H1 (cell line): ENCODE data around the gene CELF5. TPM values are rescaled to one million over a fixed set of nuclear protein-coding genes. Genes with fewer than 3 reads are reported as not detected.

ENCODE experiments used
- CTCF ChIA-PET: fragments of 300-600 bp; sonication (Branson Sonifier 250); formaldehyde crosslinking; loops from one replicate; lab custom pipeline; 2021; ENCODE audit not compliant: partially characterized antibody; lab: Charles Lee
- POLR2A ChIA-PET: fragments of 300-600 bp; sonication (Branson Sonifier 250); formaldehyde crosslinking; loops from one replicate; lab custom pipeline; 2021; ENCODE audit warnings: inconsistent platforms; ENCODE audit not compliant: partially characterized antibody; lab: Charles Lee
- DNase-seq, 2 experiments: peaks; one replicate each; pipeline versions ENCODE4 v3.0.0 to v3.0.0-alpha.2; 2010 to 2022; ENCODE audit warnings: low spot score in 2 of 2, low read depth in 1 of 2, mixed read lengths in 1 of 2
- FAIRE-seq: peaks from 2 replicates; lab custom pipeline; 2011; peaks lifted over from hg19 to GRCh38; lab: Jason Lieb, UNC
- H2AFZ ChIP-seq: 2 replicates; pipeline ENCODE4 v1.8.1; 2012; ENCODE audit warnings: low read length, inconsistent platforms
- H2AK5ac ChIP-seq: 2 replicates; pipeline ENCODE4 v1.6.1; 2013; ENCODE audit warnings: low read depth, low read length
- H2BK120ac ChIP-seq: replicated peaks from 2 replicates; pipeline ENCODE3; 2013; ENCODE audit warnings: low read depth, low read length, inconsistent platforms
- H2BK12ac ChIP-seq: 2 replicates; pipeline ENCODE4 v1.6.1; 2013; ENCODE audit warnings: low read depth, low read length
- H2BK15ac ChIP-seq: 2 replicates; pipeline ENCODE4 v1.6.1; 2013; ENCODE audit warnings: low read length
- H2BK20ac ChIP-seq: 2 replicates; pipeline ENCODE4 v1.6.1; 2013; ENCODE audit warnings: low read length
- H2BK5ac ChIP-seq: 2 replicates; pipeline ENCODE4 v1.6.1; 2013; ENCODE audit warnings: low read depth, low read length
- H3K14ac ChIP-seq: 2 replicates; pipeline ENCODE4 v1.6.1; 2013; ENCODE audit warnings: inconsistent platforms; ENCODE audit not compliant: insufficient read length
- H3K18ac ChIP-seq: 2 replicates; pipeline ENCODE4 v1.6.1; 2013; ENCODE audit warnings: low read length; ENCODE audit errors: extremely low read depth
- H3K23ac ChIP-seq: 2 replicates; pipeline ENCODE4 v1.6.1; 2013; ENCODE audit warnings: inconsistent platforms; ENCODE audit not compliant: insufficient read length
- H3K23me2 ChIP-seq: 2 replicates; pipeline ENCODE4 v1.6.1; 2013; ENCODE audit warnings: low read depth, low read length
- H3K27ac ChIP-seq: 2 replicates; pipeline ENCODE4 v1.6.1; 2011; ENCODE audit warnings: low read depth, low read length, inconsistent platforms
- H3K27me3 ChIP-seq, 4 experiments: replicated peaks in 1 of 4; 1 replicate in 1 of 4; 2 replicates in 3 of 4; pipeline versions ENCODE4 v1.6.1 to v1.8.1; 2011 to 2013; ENCODE audit warnings: low read length in 3 of 4, mild to moderate bottlenecking in 3 of 4, inconsistent platforms in 2 of 4, mixed read lengths in 2 of 4, moderate library complexity in 1 of 4; ENCODE audit not compliant: control insufficient read depth in 3 of 4, insufficient read depth in 3 of 4; ENCODE audit errors: extremely low read depth in 1 of 4
- H3K36me3 ChIP-seq, 4 experiments: 2 replicates each; pipeline versions ENCODE4 v1.6.1 to v1.8.1; 2011 to 2013; ENCODE audit warnings: mild to moderate bottlenecking in 4 of 4, low read length in 3 of 4, moderate library complexity in 2 of 4, control low read depth in 1 of 4, inconsistent platforms in 1 of 4; ENCODE audit not compliant: insufficient read depth in 4 of 4, control insufficient read depth in 2 of 4
- H3K4ac ChIP-seq: replicated peaks from 2 replicates; pipeline ENCODE3; 2013; ENCODE audit warnings: low read length, low read depth, mixed read lengths, inconsistent platforms; ENCODE audit not compliant: insufficient read length
- H3K4me1 ChIP-seq, 4 experiments: replicated peaks in 1 of 4; 1 replicate in 1 of 4; 2 replicates in 3 of 4; pipeline versions ENCODE4 v1.6.1 to v1.8.1; 2011 to 2013; ENCODE audit warnings: low read length in 3 of 4, inconsistent platforms in 2 of 4, mixed read lengths in 1 of 4; ENCODE audit not compliant: insufficient read depth in 4 of 4, control insufficient read depth in 3 of 4
- H3K4me2 ChIP-seq, 2 experiments: 2 replicates each; pipeline versions ENCODE4 v1.6.1 to v1.8.1; 2011 to 2013; ENCODE audit warnings: low read depth in 2 of 2, low read length in 2 of 2, control low read depth in 1 of 2, inconsistent platforms in 1 of 2, mild to moderate bottlenecking in 1 of 2; ENCODE audit not compliant: insufficient read depth in 1 of 2
- H3K4me3 ChIP-seq, 4 experiments: fragments of 200-600, 300-600 bp in 1 of 4; sonication (generic), shearing (Covaris generic), sonication (Bioruptor Twin) in 1 of 4; 2 replicates each; pipeline versions ENCODE4 v1.5.1 to v1.8.1; 2011 to 2016; ENCODE audit warnings: low read length in 4 of 4, low read depth in 3 of 4, control low read depth in 2 of 4, inconsistent platforms in 2 of 4, mild to moderate bottlenecking in 2 of 4, mixed read lengths in 1 of 4, moderate library complexity in 1 of 4; ENCODE audit not compliant: insufficient read depth in 2 of 4; ENCODE audit errors: extremely low read depth in 1 of 4
- H3K56ac ChIP-seq: replicated peaks from 2 replicates; pipeline ENCODE3; 2013; ENCODE audit warnings: low read depth, mild to moderate bottlenecking, mixed read lengths, low read length, inconsistent platforms; ENCODE audit not compliant: insufficient read length
- H3K79me1 ChIP-seq: 2 replicates; pipeline ENCODE4 v1.6.1; 2013; ENCODE audit warnings: low read depth, low read length, control low read depth
- H3K79me2 ChIP-seq, 2 experiments: 2 replicates each; pipeline versions ENCODE4 v1.6.1 to v1.8.1; 2012 to 2013; ENCODE audit warnings: low read length in 2 of 2, mild to moderate bottlenecking in 2 of 2, inconsistent platforms in 1 of 2; ENCODE audit not compliant: insufficient read depth in 2 of 2, control insufficient read depth in 1 of 2
- H3K9ac ChIP-seq, 4 experiments: replicated peaks in 1 of 4; 1 replicate in 1 of 4; 2 replicates in 3 of 4; pipeline versions ENCODE4 v1.6.1 to v1.8.1; 2011 to 2013; ENCODE audit warnings: low read depth in 3 of 4, low read length in 3 of 4, control low read depth in 2 of 4, mild to moderate bottlenecking in 2 of 4, moderate library complexity in 2 of 4, inconsistent platforms in 1 of 4; ENCODE audit errors: extremely low read depth in 1 of 4
- H3K9me3 ChIP-seq, 2 experiments: 2 replicates each; pipeline versions ENCODE4 v1.6.1 to v1.8.1; 2012 to 2013; ENCODE audit warnings: mild to moderate bottlenecking in 2 of 2, moderate library complexity in 2 of 2, control low read depth in 1 of 2, inconsistent platforms in 1 of 2, low read depth in 1 of 2, low read length in 1 of 2, mixed read lengths in 1 of 2; ENCODE audit not compliant: insufficient read depth in 2 of 2
- H4K20me1 ChIP-seq, 2 experiments: replicated peaks in 1 of 2; 2 replicates each; pipeline versions ENCODE3 to v1.8.1; 2011 to 2013; ENCODE audit warnings: inconsistent platforms in 2 of 2, low read length in 2 of 2, mild to moderate bottlenecking in 1 of 2; ENCODE audit not compliant: insufficient read depth in 2 of 2, control insufficient read depth in 1 of 2
- H4K5ac ChIP-seq: 2 replicates; pipeline ENCODE4 v1.6.1; 2013; ENCODE audit warnings: low read length, low read depth, mixed read lengths, inconsistent platforms; ENCODE audit not compliant: insufficient read length
- H4K8ac ChIP-seq: 2 replicates; pipeline ENCODE4 v1.8.0; 2013; ENCODE audit warnings: mild to moderate bottlenecking, moderate library complexity, low read length, inconsistent platforms; ENCODE audit not compliant: insufficient read depth; ENCODE audit errors: extremely low read depth
- H4K91ac ChIP-seq: replicated peaks from 2 replicates; pipeline ENCODE3; 2013; ENCODE audit warnings: low read length, mixed read lengths, inconsistent platforms; ENCODE audit not compliant: insufficient read length
- BRCA1 ChIP-seq: IDR thresholded peaks from 2 replicates; pipeline ENCODE4 v1.6.1; 2012; ENCODE audit warnings: low read depth, low read length, improper control_type of control experiment
- CBX5 ChIP-seq: fragments of 300-800, 300-1000 bp; sonication (generic); IDR thresholded peaks from 2 replicates; pipeline ENCODE4 v1.7.1; 2016; ENCODE audit warnings: antibody characterized with exemption, low read length, low read depth
- EP300 ChIP-seq, 2 experiments: IDR thresholded peaks; 1 replicate in 1 of 2; 2 replicates in 1 of 2; pipeline ENCODE4 v1.6.1; 2011 to 2012; ENCODE audit warnings: low read depth in 2 of 2, low read length in 2 of 2, mild to moderate bottlenecking in 2 of 2, borderline replicate concordance in 1 of 2, inconsistent platforms in 1 of 2, moderate library complexity in 1 of 2
- JUN ChIP-seq: IDR thresholded peaks from 2 replicates; pipeline ENCODE4 v1.6.1; 2011; ENCODE audit warnings: low read depth, mild to moderate bottlenecking, improper control_type of control experiment, low read length
- KDM4A ChIP-seq: IDR thresholded peaks from one replicate; pipeline ENCODE4 v1.7.1; 2012; ENCODE audit warnings: low read depth, mild to moderate bottlenecking, moderate library complexity, low read length, inconsistent platforms; ENCODE audit not compliant: severe bottlenecking
- MAFK ChIP-seq: IDR thresholded peaks from 2 replicates; pipeline ENCODE4 v1.6.1; 2012; ENCODE audit warnings: low read depth, mild to moderate bottlenecking, improper control_type of control experiment, low read length
- NRF1 ChIP-seq: IDR thresholded peaks from 2 replicates; pipeline ENCODE4 v1.6.1; 2011; ENCODE audit warnings: mild to moderate bottlenecking, low read depth, low read length, improper control_type of control experiment
- POLR2AphosphoS5 ChIP-seq: IDR thresholded peaks from 2 replicates; pipeline ENCODE4 v1.6.1; 2011; ENCODE audit warnings: low read depth, low read length
- RBBP5 ChIP-seq: IDR thresholded peaks from 2 replicates; pipeline ENCODE4 v1.7.1; 2012; ENCODE audit warnings: low read depth, mild to moderate bottlenecking, inconsistent platforms, low read length, moderate library complexity, borderline replicate concordance
- SAP30 ChIP-seq: fragments of 300-600 bp; sonication (generic); IDR thresholded peaks from 2 replicates; pipeline ENCODE4 v1.7.1; 2012; ENCODE audit warnings: low read length, moderate library complexity, mild to moderate bottlenecking, inconsistent platforms; ENCODE audit not compliant: insufficient read depth, insufficient replicate concordance
- SP1 ChIP-seq: IDR thresholded peaks from 2 replicates; pipeline ENCODE4 v1.6.1; 2011; ENCODE audit warnings: low read depth, low read length
- SRF ChIP-seq: IDR thresholded peaks from 2 replicates; pipeline ENCODE4 v1.6.1; 2011; ENCODE audit warnings: mild to moderate bottlenecking, low read depth, low read length, moderate library complexity
- YY1 ChIP-seq: IDR thresholded peaks from 2 replicates; pipeline ENCODE4 v1.6.1; 2011; ENCODE audit warnings: low read depth, mild to moderate bottlenecking, low read length
- WGBS, 2 experiments: shearing (Covaris generic) in 1 of 2; methylation state at CpG; one replicate each; pipeline versions ENCODE4 v1.1.6 to v1.1.7; 2013 to 2015; ENCODE audit warnings: low lambda C conversion rate in 2 of 2, mixed read lengths in 2 of 2, inconsistent platforms in 1 of 2, low coverage in 1 of 2, missing lambda C conversion rate in 1 of 2; ENCODE audit not compliant: insufficient replicate concordance in 2 of 2, insufficient coverage in 1 of 2, insufficient read length in 1 of 2; ENCODE audit errors: extremely low coverage in 1 of 2, missing lambda C conversion rate in 1 of 2; 5-methylcytosine and 5-hydroxymethylcytosine counted together
- polyA plus RNA-seq, 7 experiments: library from polyadenylated mRNA; depleted of rRNA in 3 of 7; stranded (reverse) in 5 of 7; unstranded in 2 of 7; fragments of >200 nt in 5 of 7; fragments of 200-250 nt in 2 of 7; gene quantifications; 1 replicate in 5 of 7; 2 replicates in 1 of 7; 4 replicates in 1 of 7; pipeline versions ENCODE4 v1.2.1 to v1.2.3, GENCODE V29; 2011 to 2013; ENCODE audit warnings: missing spikeins in 2 of 7, mixed read lengths in 2 of 7
- total RNA-seq: library from RNA; stranded (reverse); fragmentation: NEBNext Ultra II Directional; extraction: Animal tissue kit (Norgen Biotek cat#: 25700); gene quantifications from 2 replicates; pipeline ENCODE4 v1.2.1, GENCODE V29; 2021
- TF ChIP-seq, protein P1 (sequence below): IDR thresholded peaks from 2 replicates; pipeline ENCODE4 v1.6.1; 2011; ENCODE audit warnings: low read length, improper control_type of control experiment

The CELF5 gene
- total and polyA plus RNA-seq, 2 of the 8 experiments (the other 6 are each of a cell fraction or from before 2014, with no cell fraction given), result 9.8 to 15.0 TPM

DNA sequence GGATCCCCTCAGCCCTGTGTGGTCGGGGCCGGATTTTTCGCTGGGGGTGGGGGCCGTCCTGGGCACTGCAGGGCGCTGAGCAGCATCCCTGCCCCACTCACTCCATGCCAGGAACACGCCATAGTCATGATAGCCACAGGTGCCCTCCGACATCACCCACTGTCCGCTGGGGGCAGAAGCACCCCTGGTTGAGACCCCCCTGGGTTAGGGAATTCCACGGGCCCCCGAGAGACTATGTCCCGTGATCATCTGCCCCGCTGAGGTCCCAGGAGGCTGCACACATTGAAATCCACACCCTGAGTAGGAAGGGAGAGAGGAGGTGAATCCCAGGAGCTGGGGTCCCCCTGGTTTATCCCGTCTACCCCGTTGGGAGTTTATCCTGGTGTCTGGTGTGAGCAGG is 22.6 kb upstream of the CELF5 start:
- H3K9me3 ChIP-seq, result no peaks in the 10 kb centered on the region
- H3K9ac ChIP-seq, result no peak overlapping the region
- peaks cover 2 to 43% (median 13%) of the 10 kb centered on the region in 4 experiments; a peak in 5 of 8 replicates for H3K36me3 ChIP-seq
- no peak overlapping the region for H2BK12ac ChIP-seq
- peaks cover 4 to 8% of the 10 kb centered on the region in 2 experiments for H4K20me1 ChIP-seq
- H3K4me3 ChIP-seq, result no peak overlapping the region
- H3K79me1 ChIP-seq, result no peaks in the 10 kb centered on the region
- H2AK5ac ChIP-seq, result no peak overlapping the region
- ChIA-PET POLR2A (interaction anchor here (1.6 kb wide), 1 partner anchor 18 kb away, joined by 5 read pairs; no protein-coding TSS in a partner anchor), CTCF (no interaction called here)
- H3K4me2 ChIP-seq, result no peak overlapping the region
- no peaks in the 10 kb centered on the region for H3K23me2 ChIP-seq
- no peak for FAIRE-seq
- no peak overlapping the region for H2AFZ ChIP-seq
- no peak overlapping the region for H3K27ac ChIP-seq
- no peaks in the 10 kb centered on the region for H3K4me1 ChIP-seq
- H3K27me3 ChIP-seq, result no peaks in the 10 kb centered on the region
- no peak overlapping the region for H4K5ac ChIP-seq
- no peak overlapping the region for H4K91ac ChIP-seq
- no peak overlapping the region for H2BK5ac ChIP-seq
- H3K4ac ChIP-seq, result no peak overlapping the region
- no peak overlapping the region for H2BK15ac ChIP-seq
- WGBS, 2 experiments, result 94% methylated on average over 12 of the region's 14 CpGs; no CpG with 5 or more reads in 1 of the 2 experiments
- H2BK20ac ChIP-seq, result no peak overlapping the region
- no peak overlapping the region for H3K23ac ChIP-seq
- no peaks in the 10 kb centered on the region for H3K79me2 ChIP-seq
- no peak overlapping the region for H3K18ac ChIP-seq
- DNase-seq, result no peak
- H3K56ac ChIP-seq, result no peak overlapping the region
- no peak overlapping the region for H2BK120ac ChIP-seq
- H3K14ac ChIP-seq, result no peak overlapping the region
- no peak overlapping the region for H4K8ac ChIP-seq
- TF ChIP-seq BRCA1 (no peak), EP300 (IDR thresholded peaks at IDR 0.05; ENCODE audit: borderline replicate concordance in 1 of 2, low read depth in 2 of 2, low read length in 2 of 2) (no peak), JUN (no peak), POLR2AphosphoS5 (no peak), NRF1 (no peak), SAP30 (no peak), MAFK (no peak), KDM4A (no peak), CBX5 (no peak), RBBP5 (no peak), YY1 (no peak), SRF (no peak), SP1 (no peak)
- TF ChIP-seq, protein P1, sequence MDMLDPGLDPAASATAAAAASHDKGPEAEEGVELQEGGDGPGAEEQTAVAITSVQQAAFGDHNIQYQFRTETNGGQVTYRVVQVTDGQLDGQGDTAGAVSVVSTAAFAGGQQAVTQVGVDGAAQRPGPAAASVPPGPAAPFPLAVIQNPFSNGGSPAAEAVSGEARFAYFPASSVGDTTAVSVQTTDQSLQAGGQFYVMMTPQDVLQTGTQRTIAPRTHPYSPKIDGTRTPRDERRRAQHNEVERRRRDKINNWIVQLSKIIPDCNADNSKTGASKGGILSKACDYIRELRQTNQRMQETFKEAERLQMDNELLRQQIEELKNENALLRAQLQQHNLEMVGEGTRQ, result no peak
